GM20431 (cell line): ENCODE results near the gene ADAMTS16.

Experiments
- in situ Hi-C: fragments of 300-500 bp; cut with MseI, MboI; formaldehyde crosslinking; loops from one replicate; pipeline ENCODE4 v1.15.0; 2020; ENCODE audit warnings: low sequenced_read_pairs; ENCODE audit not compliant: unreplicated experiment

Gene ADAMTS16

GRCh38 chr5:5218396-5218795, 78.3 kb downstream of the ADAMTS16 start:
- in situ Hi-C loops, result no loop called here

- in situ Hi-C loops, result no loop called here
These were observed 79.4 kb downstream of the ADAMTS16 start for GRCh38 chr5:5219541-5219940.

- in situ Hi-C loops, result no loop called here
These were observed 80.9 kb downstream of the ADAMTS16 start for GRCh38 chr5:5220901-5221631.

GRCh38 chr5:5221724-5222123, 81.6 kb downstream of the ADAMTS16 start:
- in situ Hi-C loops, result no loop called here

- in situ Hi-C loops, result no loop called here
These were observed 91.4 kb downstream of the ADAMTS16 start for GRCh38 chr5:5231576-5231975.

- in situ Hi-C loops, result no loop called here
These were observed 94.8 kb downstream of the ADAMTS16 start for GRCh38 chr5:5234912-5235311.

- in situ Hi-C loops, result no loop called here
These were observed 95.6 kb downstream of the ADAMTS16 start for GRCh38 chr5:5235685-5236084.

- in situ Hi-C loops, result no loop called here
These were observed 99.1 kb downstream of the ADAMTS16 start for GRCh38 chr5:5239191-5239590.

GRCh38 chr5:5240234-5240633, 100.1 kb downstream of the ADAMTS16 start:
- in situ Hi-C loops, result no loop called here

- in situ Hi-C loops, result no loop called here
These were observed 101.9 kb downstream of the ADAMTS16 start for GRCh38 chr5:5242056-5242455.

GRCh38 chr5:5246736-5247135, 106.6 kb downstream of the ADAMTS16 start:
- in situ Hi-C loops, result no loop called here

GRCh38 chr5:5250758-5251157, 110.6 kb downstream of the ADAMTS16 start:
- in situ Hi-C loops, result no loop called here

- in situ Hi-C loops, result no loop called here
These were observed 112.0 kb downstream of the ADAMTS16 start for GRCh38 chr5:5252106-5252505.

GRCh38 chr5:5257353-5257752, 117.2 kb downstream of the ADAMTS16 start:
- in situ Hi-C loops, result no loop called here

- in situ Hi-C loops, result no loop called here
These were observed 118.4 kb downstream of the ADAMTS16 start for GRCh38 chr5:5258564-5258963.

GRCh38 chr5:5264727-5265126, 124.6 kb downstream of the ADAMTS16 start:
- in situ Hi-C loops, result no loop called here

GRCh38 chr5:5266297-5266696, 126.2 kb downstream of the ADAMTS16 start:
- in situ Hi-C loops, result no loop called here

- in situ Hi-C loops, result no loop called here
These were observed 130.0 kb downstream of the ADAMTS16 start for GRCh38 chr5:5270161-5270560.

GRCh38 chr5:5270958-5271785, 131.0 kb downstream of the ADAMTS16 start:
- in situ Hi-C loops, result no loop called here

GRCh38 chr5:5271786-5272321, 131.7 kb downstream of the ADAMTS16 start:
- in situ Hi-C loops, result no loop called here

GRCh38 chr5:5273398-5273797, 133.3 kb downstream of the ADAMTS16 start:
- in situ Hi-C loops, result no loop called here
